Lower leg skin (tissue), 4 donors: Measurements from ENCODE around the gene CKMT2. TPM values are rescaled to one million over a fixed set of nuclear protein-coding genes. Genes with fewer than 3 reads are reported as not detected.
"Not testable (repeated sequence)": the region's sequence is repeated elsewhere in the genome, so short reads cannot be mapped to it uniquely, and the experiment has no call there.

Experiments
- DNase-seq, 2 donors: peaks; one replicate each; pipeline ENCODE4 v3.0.0-alpha.2; 2019; ENCODE audit warnings: low spot score in 2 of 2
- H3K4me3 ChIP-seq: fragments of 200-600 bp; sonication (generic); 2 replicates; pipeline ENCODE4 v1.5.1; 2017; ENCODE audit warnings: mild to moderate bottlenecking, low read depth; ENCODE audit not compliant: poor library complexity, severe bottlenecking
- POLR2A ChIP-seq, 2 donors: fragments of 450-650 bp; IDR thresholded peaks; one replicate each; pipeline ENCODE4 v1.6.1; 2016 to 2017; ENCODE audit warnings: antibody characterized with exemption in 2 of 2, mild to moderate bottlenecking in 1 of 2, moderate library complexity in 1 of 2
- WGBS, 2 donors: methylation state at CpG; one replicate each; pipeline ENCODE4 v1.1.5; 2018; 5-methylcytosine and 5-hydroxymethylcytosine counted together
- intact Hi-C: fragments of 100-400 bp; cut with DNase I; formaldehyde crosslinking; loops from one replicate; pipeline ENCODE4 v1.15.0; 2023; ENCODE audit warnings: low total_unique reads
- total RNA-seq, 4 donors: library from RNA; depleted of rRNA; stranded (reverse); fragments of >200 nt; gene quantifications; one replicate each; pipeline ENCODE4 v1.1.0, GENCODE V29; 2016
- TF ChIP-seq, protein P1 (sequence below), 3 donors: fragments of 450-650 bp; IDR thresholded peaks; one replicate each; pipeline ENCODE4 v1.5.1; 2016; ENCODE audit warnings: antibody characterized with exemption in 3 of 3, mild to moderate bottlenecking in 3 of 3, moderate library complexity in 2 of 3

CKMT2 gene
- total RNA-seq, 4 donors from 2014 or later: 4.0 to 19.7 (median 7.8) TPM

DNA sequence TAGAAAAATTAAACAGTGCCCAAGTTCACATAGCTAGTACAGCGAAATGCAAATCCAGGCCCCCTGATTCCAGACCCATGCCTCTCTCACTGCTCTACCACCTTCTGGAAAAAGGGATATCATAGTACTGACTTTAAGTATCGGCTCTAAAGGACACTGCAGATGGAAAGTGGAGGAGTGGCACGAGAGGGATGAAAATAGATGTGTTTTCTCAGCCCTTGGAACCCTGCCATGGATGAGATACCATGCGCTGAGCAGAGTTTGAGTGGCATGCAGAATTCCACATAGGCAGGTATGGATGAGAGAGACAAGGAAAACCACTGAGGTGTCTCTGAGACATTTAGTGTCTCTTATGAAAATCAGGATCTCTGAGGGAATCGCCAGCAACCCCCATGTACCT is 18.8 kb downstream of the CKMT2 start:
- no peak for TF ChIP-seq POLR2A (IDR thresholded peaks at IDR 0.05)
- TF ChIP-seq, protein P1, sequence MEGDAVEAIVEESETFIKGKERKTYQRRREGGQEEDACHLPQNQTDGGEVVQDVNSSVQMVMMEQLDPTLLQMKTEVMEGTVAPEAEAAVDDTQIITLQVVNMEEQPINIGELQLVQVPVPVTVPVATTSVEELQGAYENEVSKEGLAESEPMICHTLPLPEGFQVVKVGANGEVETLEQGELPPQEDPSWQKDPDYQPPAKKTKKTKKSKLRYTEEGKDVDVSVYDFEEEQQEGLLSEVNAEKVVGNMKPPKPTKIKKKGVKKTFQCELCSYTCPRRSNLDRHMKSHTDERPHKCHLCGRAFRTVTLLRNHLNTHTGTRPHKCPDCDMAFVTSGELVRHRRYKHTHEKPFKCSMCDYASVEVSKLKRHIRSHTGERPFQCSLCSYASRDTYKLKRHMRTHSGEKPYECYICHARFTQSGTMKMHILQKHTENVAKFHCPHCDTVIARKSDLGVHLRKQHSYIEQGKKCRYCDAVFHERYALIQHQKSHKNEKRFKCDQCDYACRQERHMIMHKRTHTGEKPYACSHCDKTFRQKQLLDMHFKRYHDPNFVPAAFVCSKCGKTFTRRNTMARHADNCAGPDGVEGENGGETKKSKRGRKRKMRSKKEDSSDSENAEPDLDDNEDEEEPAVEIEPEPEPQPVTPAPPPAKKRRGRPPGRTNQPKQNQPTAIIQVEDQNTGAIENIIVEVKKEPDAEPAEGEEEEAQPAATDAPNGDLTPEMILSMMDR (IDR thresholded peaks at IDR 0.05): no peak
- 79% methylated on average over 5 of the region's 5 CpGs for WGBS, 2 donors
- H3K4me3 ChIP-seq: no peak overlapping the region
- no peak for DNase-seq
- intact Hi-C loops: no loop called here

- WGBS, 2 donors: 86 to 90% methylated on average over 1 of the region's 1 CpG
- intact Hi-C loops: no loop called here
Measured at GRCh38 chr5:81252904-81253303, 19.8 kb downstream of the CKMT2 start.

DNA sequence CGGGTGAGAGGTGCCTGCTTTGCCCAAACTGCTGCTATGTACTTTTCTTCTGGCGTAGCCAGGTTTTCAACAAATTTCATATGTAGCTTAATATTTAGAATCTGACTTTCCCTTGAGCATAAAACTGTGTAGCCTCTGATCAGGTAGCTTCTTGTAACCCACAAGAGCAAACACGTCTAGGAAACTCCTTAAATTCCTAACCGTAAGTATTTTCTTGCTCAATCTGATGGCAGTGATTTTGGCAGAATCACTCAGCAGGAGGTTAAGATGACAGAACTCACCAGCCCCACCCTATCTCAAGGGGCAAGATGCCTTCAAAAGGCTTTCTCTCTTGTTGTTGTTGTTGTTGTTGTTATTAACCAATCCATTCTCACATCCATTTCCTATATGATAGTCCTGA is 20.8 kb downstream of the CKMT2 start:
- DNase-seq: no peak
- H3K4me3 ChIP-seq: no peak overlapping the region
- intact Hi-C loops: no loop called here
- 48 to 56% methylated on average over 4 of the region's 4 CpGs for WGBS, 2 donors
- TF ChIP-seq, protein P1 (IDR thresholded peaks at IDR 0.05): no peak
- no peak for TF ChIP-seq POLR2A (IDR thresholded peaks at IDR 0.05)

More at GRCh38 chr5:81252904-81253303, 19.8 kb downstream of the CKMT2 start:
- no peak for DNase-seq
- H3K4me3 ChIP-seq: no peak overlapping the region
- TF ChIP-seq, protein P1 (IDR thresholded peaks at IDR 0.05): no peak
- TF ChIP-seq POLR2A (IDR thresholded peaks at IDR 0.05): no peak

DNA sequence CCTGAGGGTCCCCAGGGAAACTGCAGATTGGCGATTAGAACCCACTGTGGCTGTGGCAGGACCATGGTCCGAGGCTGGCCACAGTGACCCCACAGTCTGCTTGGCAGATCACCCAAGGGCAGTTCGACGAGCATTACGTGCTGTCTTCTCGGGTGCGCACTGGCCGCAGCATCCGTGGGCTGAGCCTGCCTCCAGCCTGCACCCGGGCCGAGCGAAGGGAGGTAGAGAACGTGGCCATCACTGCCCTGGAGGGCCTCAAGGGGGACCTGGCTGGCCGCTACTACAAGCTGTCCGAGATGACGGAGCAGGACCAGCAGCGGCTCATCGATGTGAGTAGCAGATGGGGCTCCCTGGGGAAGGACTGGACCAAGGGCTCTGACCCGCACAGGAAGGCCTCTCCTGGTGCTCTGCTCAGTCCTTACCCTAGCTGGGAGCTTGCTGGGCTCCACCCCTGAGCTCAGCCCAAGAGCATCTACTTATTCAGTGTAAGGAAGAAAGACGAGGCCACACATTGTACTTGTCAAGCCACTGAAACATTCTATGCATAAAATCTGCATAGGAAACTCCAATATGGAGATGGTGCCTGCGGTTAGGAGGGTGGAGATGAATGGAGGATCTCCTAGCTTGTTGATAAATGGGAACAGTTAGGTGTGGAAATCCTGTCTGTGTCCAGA is 21.9 kb downstream of the CKMT2 start:
- TF ChIP-seq POLR2A (IDR thresholded peaks at IDR 0.05): no peak
- TF ChIP-seq, protein P1 (IDR thresholded peaks at IDR 0.05): no peak
- no peak for DNase-seq
- WGBS, 2 donors: 96 to 98% methylated on average over 21 of the region's 21 CpGs
- intact Hi-C loops: no loop called here
- no peak overlapping the region for H3K4me3 ChIP-seq

- no peak overlapping the region for H3K4me3 ChIP-seq
- intact Hi-C loops: no loop called here
- 44 to 56% methylated on average over 1 of the region's 1 CpG for WGBS, 2 donors
- no peak for DNase-seq
- TF ChIP-seq, protein P1 (IDR thresholded peaks at IDR 0.05): no peak
- no peak for TF ChIP-seq POLR2A (IDR thresholded peaks at IDR 0.05)
Measured at GRCh38 chr5:81256766-81257165, 23.6 kb downstream of the CKMT2 start.

GRCh38 chr5:81262796-81263195 is 29.7 kb downstream of the CKMT2 start:
- H3K4me3 ChIP-seq, DNase-seq, intact Hi-C loops: not testable (repeated sequence)
- WGBS, 2 donors: 92 to 96% methylated on average over 1 of the region's 1 CpG
